CD4-positive, alpha-beta T cell (primary cell): ENCODE data around the gene SHOC1. TPM values are rescaled to one million over a fixed set of nuclear protein-coding genes. Genes with fewer than 3 reads are reported as not detected.

Source experiments
- ATAC-seq: fragments of 200-7000 bp; cut with Tn5 transposase; one replicate; pipeline ENCODE4 v1.10.0; 2022; ENCODE audit warnings: mild to moderate bottlenecking; ENCODE audit not compliant: poor library complexity
- CTCF ChIA-PET: fragments of 350-600 bp; sonication (Branson Sonifier 250); formaldehyde crosslinking; loops from one replicate; lab custom pipeline; 2021; ENCODE audit warnings: antibody characterized with exemption, inconsistent platforms; lab: Charles Lee
- POLR2A ChIA-PET: fragments of 350-600 bp; sonication (Branson Sonifier 250); formaldehyde crosslinking; loops from one replicate; lab custom pipeline; 2021; ENCODE audit warnings: antibody characterized with exemption, inconsistent platforms; lab: Charles Lee
- DNase-seq, 14 experiments: peaks; one replicate each; pipeline ENCODE4 v3.0.0-alpha.2; 2013 to 2020; ENCODE audit warnings: mixed read lengths in 2 of 14
- H3K27ac ChIP-seq, 2 donors: one replicate each; pipeline versions ENCODE4 v1.5.1 to v1.7.0; 2013; ENCODE audit warnings: low read length in 2 of 2, low read depth in 1 of 2, mild to moderate bottlenecking in 1 of 2
- H3K27me3 ChIP-seq, 2 experiments: 1 replicate in 1 of 2; 2 replicates in 1 of 2; pipeline versions ENCODE4 v1.6.1 to v1.7.0; 2013; ENCODE audit warnings: low read length in 2 of 2, control low read depth in 1 of 2, mild to moderate bottlenecking in 1 of 2, moderate library complexity in 1 of 2; ENCODE audit not compliant: insufficient read depth in 2 of 2, control insufficient read depth in 1 of 2
- H3K36me3 ChIP-seq: one replicate; pipeline ENCODE4 v1.6.1; 2013; ENCODE audit warnings: low read length, control low read depth; ENCODE audit not compliant: insufficient read depth
- H3K4me1 ChIP-seq: one replicate; pipeline ENCODE4 v1.6.1; 2013; ENCODE audit warnings: low read length, control low read depth; ENCODE audit not compliant: insufficient read depth
- H3K4me3 ChIP-seq: one replicate; pipeline ENCODE4 v1.5.1; 2013; ENCODE audit warnings: mild to moderate bottlenecking, low read length, moderate library complexity
- H3K9me3 ChIP-seq, 2 experiments: 1 replicate in 1 of 2; 2 replicates in 1 of 2; pipeline versions ENCODE4 v1.6.1 to v1.7.0; 2013; ENCODE audit warnings: low read length in 2 of 2, mild to moderate bottlenecking in 2 of 2, control low read depth in 1 of 2, moderate library complexity in 1 of 2; ENCODE audit not compliant: control insufficient read depth in 1 of 2, insufficient read depth in 1 of 2
- H3K27ac Mint-ChIP-seq: one replicate; pipeline ENCODE4 v1.8.0; 2020; ENCODE audit warnings: mixed read lengths
- H3K27me3 Mint-ChIP-seq: one replicate; pipeline ENCODE4 v1.8.0; 2021; ENCODE audit warnings: mixed read lengths
- H3K36me3 Mint-ChIP-seq: one replicate; pipeline ENCODE4 v1.8.0; 2021; ENCODE audit warnings: low read depth, mixed read lengths
- H3K4me1 Mint-ChIP-seq: one replicate; pipeline ENCODE4 v1.8.0; 2021; ENCODE audit warnings: low read depth, mixed read lengths
- H3K4me3 Mint-ChIP-seq: one replicate; pipeline ENCODE4 v1.8.0; 2020; ENCODE audit warnings: mild to moderate bottlenecking, mixed read lengths
- H3K9me3 Mint-ChIP-seq: one replicate; pipeline ENCODE4 v1.8.0; 2020; ENCODE audit warnings: mixed read lengths
- CTCF ChIP-seq: fragments of 200-600 bp; IDR thresholded peaks from one replicate; pipeline ENCODE4 v1.8.0; 2022; ENCODE audit warnings: antibody characterized with exemption, mild to moderate bottlenecking
- intact Hi-C, 2 experiments: fragments of 100-400 bp; cut with DNase I in 1 of 2; cut with micrococcal nuclease in 1 of 2; formaldehyde crosslinking; loops; one replicate each; pipeline versions ENCODE4 v1.15.1 to v1.9.0; 2023 to 2025; cut with DNase I, micrococcal nuclease
- total RNA-seq, 174 experiments: library from RNA in 2 of 174; stranded (reverse) in 2 of 174; gene quantifications; one replicate each; pipeline ENCODE4 v1.2.3 and lab custom pipeline; 2021 to 2026

Gene SHOC1
- total RNA-seq, 2 experiments from 2014 or later: not detected

GRCh38 chr9:111807197-111807596 is 12.5 kb upstream of the SHOC1 start:
- no peaks in the 10 kb centered on the region for H3K9me3 Mint-ChIP-seq
- H3K27me3 Mint-ChIP-seq: no peaks in the 10 kb centered on the region
- POLR2A ChIA-PET: no interaction called here
- CTCF ChIA-PET: no interaction called here
- no peak overlapping the region for H3K4me3 ChIP-seq
- TF ChIP-seq CTCF: no peak
- no peak overlapping the region for H3K27ac ChIP-seq
- H3K27me3 ChIP-seq: no peaks in the 10 kb centered on the region
- DNase-seq: no peak
- intact Hi-C loops: no loop called here
- no peak for ATAC-seq
- no peak overlapping the region for H3K27ac Mint-ChIP-seq
- H3K36me3 ChIP-seq: no peaks in the 10 kb centered on the region
- peaks cover 10% of the 10 kb centered on the region for H3K4me1 Mint-ChIP-seq
- no peak overlapping the region for H3K4me3 Mint-ChIP-seq
- H3K9me3 ChIP-seq: no peaks in the 10 kb centered on the region
- H3K36me3 Mint-ChIP-seq: no peaks in the 10 kb centered on the region
- no peaks in the 10 kb centered on the region for H3K4me1 ChIP-seq

- Mint-ChIP-seq H3K36me3 (no peaks in the 10 kb centered on the region), H3K4me1 (peaks cover 10% of the 10 kb centered on the region), H3K9me3 (no peaks in the 10 kb centered on the region), H3K4me3 (no peak overlapping the region), H3K27ac (no peak overlapping the region), H3K27me3 (no peaks in the 10 kb centered on the region)
- Histone ChIP-seq H3K4me3 (no peak overlapping the region), H3K4me1 (no peaks in the 10 kb centered on the region), H3K27ac (no peak overlapping the region), H3K27me3 (no peaks in the 10 kb centered on the region), H3K36me3 (no peaks in the 10 kb centered on the region), H3K9me3 (no peaks in the 10 kb centered on the region)
- CTCF ChIA-PET: no interaction called here
- POLR2A ChIA-PET: no interaction called here
- DNase-seq (no peak), ATAC-seq (no peak)
- intact Hi-C loops: no loop called here
- TF ChIP-seq CTCF: no peak
These were observed 11.5 kb upstream of the SHOC1 start for GRCh38 chr9:111806259-111806658.

- DNase-seq: no peak
- H3K27ac ChIP-seq: no peak overlapping the region
- POLR2A ChIA-PET: no interaction called here
- H3K27me3 ChIP-seq: no peaks in the 10 kb centered on the region
- H3K9me3 ChIP-seq: no peaks in the 10 kb centered on the region
- H3K4me1 ChIP-seq: no peaks in the 10 kb centered on the region
- Mint-ChIP-seq H3K27ac (no peak overlapping the region), H3K9me3 (no peaks in the 10 kb centered on the region), H3K4me3 (no peak overlapping the region), H3K27me3 (no peaks in the 10 kb centered on the region), H3K36me3 (no peaks in the 10 kb centered on the region), H3K4me1 (peaks cover 10% of the 10 kb centered on the region)
- H3K4me3 ChIP-seq: no peak overlapping the region
- TF ChIP-seq CTCF: no peak
- intact Hi-C loops: no loop called here
- no peaks in the 10 kb centered on the region for H3K36me3 ChIP-seq
- CTCF ChIA-PET: no interaction called here
- no peak for ATAC-seq
These were observed 11.1 kb upstream of the SHOC1 start for GRCh38 chr9:111805830-111806241.
